Osteocyte (in vitro differentiated cells): ENCODE data around the gene PARL. TPM values are rescaled to one million over a fixed set of nuclear protein-coding genes. Genes with fewer than 3 reads are reported as not detected.

ENCODE experiments used
- DNase-seq: peaks from one replicate; pipeline ENCODE4 v3.0.0; 2021; ENCODE audit warnings: mixed read lengths; ENCODE audit not compliant: unreplicated experiment; ENCODE audit errors: extremely low spot score
- H3K27ac Mint-ChIP-seq: one replicate; pipeline ENCODE4 v1.8.0; 2021; ENCODE audit warnings: mild to moderate bottlenecking, mixed read lengths; ENCODE audit not compliant: unreplicated experiment
- H3K27me3 Mint-ChIP-seq: one replicate; pipeline ENCODE4 v1.8.0; 2021; ENCODE audit warnings: mixed read lengths; ENCODE audit not compliant: unreplicated experiment
- H3K36me3 Mint-ChIP-seq: one replicate; pipeline ENCODE4 v1.8.0; 2021; ENCODE audit warnings: mixed read lengths; ENCODE audit not compliant: unreplicated experiment
- H3K4me1 Mint-ChIP-seq: one replicate; pipeline ENCODE4 v1.8.0; 2021; ENCODE audit warnings: mixed read lengths; ENCODE audit not compliant: unreplicated experiment
- H3K4me3 Mint-ChIP-seq: one replicate; pipeline ENCODE4 v1.8.0; 2021; ENCODE audit warnings: mild to moderate bottlenecking, moderate library complexity, mixed read lengths; ENCODE audit not compliant: unreplicated experiment
- H3K9me3 Mint-ChIP-seq: one replicate; pipeline ENCODE4 v1.8.0; 2021; ENCODE audit warnings: mixed read lengths; ENCODE audit not compliant: unreplicated experiment
- CTCF ChIP-seq: fragments of 200-600 bp; sonication (generic); IDR thresholded peaks from 2 replicates; pipeline ENCODE4 v1.5.0; 2021; ENCODE audit warnings: antibody characterized with exemption, mild to moderate bottlenecking, moderate library complexity
- total RNA-seq: library from RNA; stranded (reverse); gene quantifications from 2 replicates; pipeline ENCODE4 v1.2.1, GENCODE V29; 2021

Gene PARL
- total RNA-seq, 1 donor from 2014 or later, result 45.5 TPM

- H3K4me1 Mint-ChIP-seq, result peaks cover 3% of the 10 kb centered on the region
- no peak for TF ChIP-seq CTCF
- no peak overlapping the region for H3K4me3 Mint-ChIP-seq
- H3K36me3 Mint-ChIP-seq, result peaks cover 14% of the 10 kb centered on the region
- no peak overlapping the region for H3K27ac Mint-ChIP-seq
- H3K27me3 Mint-ChIP-seq, result no peaks in the 10 kb centered on the region
- DNase-seq, result no peak
- no peaks in the 10 kb centered on the region for H3K9me3 Mint-ChIP-seq
Measured at GRCh38 chr3:183868796-183869195, 15.9 kb downstream of the PARL start.

- Mint-ChIP-seq H3K4me3 (no peak overlapping the region), H3K9me3 (no peaks in the 10 kb centered on the region), H3K27me3 (no peaks in the 10 kb centered on the region), H3K27ac (no peak overlapping the region), H3K36me3 (peaks cover 40% of the 10 kb centered on the region), H3K4me1 (peaks cover 3% of the 10 kb centered on the region)
- TF ChIP-seq CTCF, result no peak
- DNase-seq, result no peak
Measured at GRCh38 chr3:183862610-183863009, 22.1 kb downstream of the PARL start.

GRCh38 chr3:183857863-183858262 lies 26.8 kb downstream of the PARL start:
- no peak overlapping the region for H3K4me3 Mint-ChIP-seq
- H3K27me3 Mint-ChIP-seq, result no peaks in the 10 kb centered on the region
- H3K36me3 Mint-ChIP-seq, result peaks cover 47% of the 10 kb centered on the region
- no peaks in the 10 kb centered on the region for H3K9me3 Mint-ChIP-seq
- DNase-seq, result no peak
- H3K27ac Mint-ChIP-seq, result peak overlapping the region; percentile 9
- no peak for TF ChIP-seq CTCF
- peaks cover 3% of the 10 kb centered on the region for H3K4me1 Mint-ChIP-seq

GRCh38 chr3:183854318-183855035 lies 30.2 kb downstream of the PARL start:
- H3K27ac Mint-ChIP-seq, result no peak overlapping the region
- peaks cover 3% of the 10 kb centered on the region for H3K4me1 Mint-ChIP-seq
- H3K9me3 Mint-ChIP-seq, result no peaks in the 10 kb centered on the region
- DNase-seq, result no peak
- H3K36me3 Mint-ChIP-seq, result peaks cover 41% of the 10 kb centered on the region
- no peaks in the 10 kb centered on the region for H3K27me3 Mint-ChIP-seq
- TF ChIP-seq CTCF, result no peak
- no peak overlapping the region for H3K4me3 Mint-ChIP-seq

GRCh38 chr3:183845608-183846288 lies 38.9 kb downstream of the PARL start:
- Mint-ChIP-seq H3K27me3 (no peaks in the 10 kb centered on the region), H3K27ac (peak overlapping the region; percentile 84), H3K36me3 (peaks cover 39% of the 10 kb centered on the region), H3K4me1 (peaks cover 31% of the 10 kb centered on the region), H3K9me3 (no peaks in the 10 kb centered on the region), H3K4me3 (no peak overlapping the region)
- no peak for TF ChIP-seq CTCF
- no peak for DNase-seq
